Left ventricle myocardium inferior (tissue), 1 donor: ENCODE results near the gene NET1. TPM values are rescaled to one million over a fixed set of nuclear protein-coding genes. Genes with fewer than 3 reads are reported as not detected.
"Not testable (repeated sequence)": the region's sequence is repeated elsewhere in the genome, so short reads cannot be mapped to it uniquely, and the experiment has no call there.

Experiments
- DNase-seq: peaks from one replicate; pipeline ENCODE4 v3.0.0-alpha.2; 2020
- H3K27ac ChIP-seq: fragments of 200-600 bp; replicated peaks from 2 replicates; pipeline ENCODE4 v1.8.0; 2021
- H3K27me3 ChIP-seq: fragments of 200-600 bp; 2 replicates; pipeline ENCODE4 v1.8.0; 2021; ENCODE audit warnings: low read depth
- H3K36me3 ChIP-seq: fragments of 200-600 bp; 2 replicates; pipeline ENCODE4 v1.8.0; 2021
- H3K4me1 ChIP-seq: fragments of 200-600 bp; 2 replicates; pipeline ENCODE4 v1.8.0; 2021
- H3K4me3 ChIP-seq: fragments of 200-600 bp; 2 replicates; pipeline ENCODE4 v1.8.0; 2021; ENCODE audit warnings: mild to moderate bottlenecking, moderate library complexity
- H3K9me3 ChIP-seq: fragments of 200-600 bp; replicated peaks from 2 replicates; pipeline ENCODE4 v1.8.0; 2021
- CTCF ChIP-seq: fragments of 200-600 bp; IDR thresholded peaks from 2 replicates; pipeline ENCODE4 v1.8.0; 2021; ENCODE audit warnings: antibody characterized with exemption, mild to moderate bottlenecking, borderline replicate concordance
- intact Hi-C: fragments of 100-400 bp; cut with micrococcal nuclease; formaldehyde crosslinking; loops from one replicate; pipeline ENCODE4 v1.11.0; 2022
- total RNA-seq: library from RNA; stranded (reverse); fragmentation: NEBNext Ultra II Directional; extraction: Animal tissue kit (Norgen Biotek cat#: 25700); gene quantifications from one replicate; pipeline ENCODE4 v1.2.1, GENCODE V29; 2021
- donor health status: DM: no; HTN: yes; CAD: no; lungs with severe emphysema.

The NET1 gene
- total RNA-seq, 1 donor from 2014 or later, result 11.3 TPM

- Histone ChIP-seq H3K27me3 (peaks cover 23% of the 10 kb centered on the region), H3K9me3 (no peaks in the 10 kb centered on the region), H3K4me3 (no peak overlapping the region), H3K36me3 (no peaks in the 10 kb centered on the region), H3K4me1 (no peaks in the 10 kb centered on the region), H3K27ac (no peak overlapping the region)
- no peak for TF ChIP-seq CTCF
- DNase-seq, result no peak
- intact Hi-C loops, result no loop called here
Measured at GRCh38 chr10:5369362-5370158, 42.8 kb upstream of the NET1 start.

- DNase-seq, result no peak
- H3K27ac ChIP-seq, result no peak overlapping the region
- H3K36me3 ChIP-seq, result no peaks in the 10 kb centered on the region
- H3K4me3 ChIP-seq, result no peak overlapping the region
- no peak for TF ChIP-seq CTCF
- no peaks in the 10 kb centered on the region for H3K4me1 ChIP-seq
- peaks cover 12% of the 10 kb centered on the region for H3K27me3 ChIP-seq
- intact Hi-C loops, result no loop called here
- no peaks in the 10 kb centered on the region for H3K9me3 ChIP-seq
Measured at GRCh38 chr10:5370493-5371352, 41.6 kb upstream of the NET1 start.

GRCh38 chr10:5373307-5373706 lies 39.0 kb upstream of the NET1 start:
- intact Hi-C loops, result no loop called here
- H3K4me3 ChIP-seq, result no peak overlapping the region
- no peak for DNase-seq
- TF ChIP-seq CTCF, result no peak
- H3K27ac ChIP-seq, result no peak overlapping the region
- H3K4me1 ChIP-seq, result no peaks in the 10 kb centered on the region
- H3K27me3 ChIP-seq, result no peaks in the 10 kb centered on the region
- H3K36me3 ChIP-seq, result no peaks in the 10 kb centered on the region
- no peaks in the 10 kb centered on the region for H3K9me3 ChIP-seq

- no peaks in the 10 kb centered on the region for H3K4me1 ChIP-seq
- no peak for DNase-seq
- no peaks in the 10 kb centered on the region for H3K36me3 ChIP-seq
- intact Hi-C loops, result no loop called here
- H3K4me3 ChIP-seq, result no peak overlapping the region
- H3K27ac ChIP-seq, result no peak overlapping the region
- no peak for TF ChIP-seq CTCF
- H3K9me3 ChIP-seq, result peaks cover 2% of the 10 kb centered on the region
- no peaks in the 10 kb centered on the region for H3K27me3 ChIP-seq
Measured at GRCh38 chr10:5373891-5374611, 38.3 kb upstream of the NET1 start.

GRCh38 chr10:5376450-5376849 lies 35.9 kb upstream of the NET1 start:
- TF ChIP-seq CTCF, result no peak
- Histone ChIP-seq H3K9me3 (peaks cover 5% of the 10 kb centered on the region), H3K36me3 (no peaks in the 10 kb centered on the region), H3K27me3 (no peaks in the 10 kb centered on the region), H3K27ac (no peak overlapping the region), H3K4me1 (no peaks in the 10 kb centered on the region), H3K4me3 (no peak overlapping the region)
- DNase-seq, result no peak
- intact Hi-C loops, result no loop called here

- H3K36me3 ChIP-seq, DNase-seq, intact Hi-C loops, H3K27me3 ChIP-seq, H3K9me3 ChIP-seq, H3K4me3 ChIP-seq, H3K4me1 ChIP-seq, H3K27ac ChIP-seq: not testable (repeated sequence)
Measured at GRCh38 chr10:5379202-5379601, 33.2 kb upstream of the NET1 start.

GRCh38 chr10:5380395-5380794 lies 32.0 kb upstream of the NET1 start:
- H3K4me3 ChIP-seq, intact Hi-C loops: not testable (repeated sequence)

More at GRCh38 chr10:5380395-5380794, 32.0 kb upstream of the NET1 start:
- DNase-seq, H3K4me1 ChIP-seq, H3K27ac ChIP-seq, H3K36me3 ChIP-seq, H3K9me3 ChIP-seq, H3K27me3 ChIP-seq: not testable (repeated sequence)
